GM18951 (cell line): ENCODE measurements around the gene CD6.

Source experiments
- POLR2A ChIP-seq: IDR thresholded peaks from 4 replicates; pipeline ENCODE4 v1.6.1; 2011; ENCODE audit warnings: mild to moderate bottlenecking; ENCODE audit not compliant: insufficient read length, insufficient read depth; ENCODE audit errors: extremely low read depth
- in situ Hi-C: fragments of 300-500 bp; cut with MboI; formaldehyde crosslinking; loops from one replicate; pipeline ENCODE4 v1.12.0; 2022; ENCODE audit warnings: low sequenced_read_pairs, mixed read lengths, inconsistent platforms; ENCODE audit not compliant: unreplicated experiment

Gene CD6

GRCh38 chr11:60974726-60975125, 3.2 kb downstream of the CD6 start:
- in situ Hi-C loops, result no loop called here

GRCh38 chr11:60977224-60977623, 5.7 kb downstream of the CD6 start:
- no peak for TF ChIP-seq POLR2A
- in situ Hi-C loops, result no loop called here

More at GRCh38 chr11:60974726-60975125, 3.2 kb downstream of the CD6 start:
- TF ChIP-seq POLR2A, result no peak

- in situ Hi-C loops, result no loop called here
- no peak for TF ChIP-seq POLR2A
Observed at GRCh38 chr11:60977836-60978235, 6.4 kb downstream of the CD6 start.

GRCh38 chr11:60978546-60979380, 7.3 kb downstream of the CD6 start:
- no peak for TF ChIP-seq POLR2A
- in situ Hi-C loops, result no loop called here

GRCh38 chr11:60981515-60981914, 10.0 kb downstream of the CD6 start:
- in situ Hi-C loops, result no loop called here
- no peak for TF ChIP-seq POLR2A

- TF ChIP-seq POLR2A, result no peak
- in situ Hi-C loops, result no loop called here
Observed at GRCh38 chr11:60982184-60982583, 10.7 kb downstream of the CD6 start.

- no peak for TF ChIP-seq POLR2A
- in situ Hi-C loops, result no loop called here
Observed at GRCh38 chr11:60984149-60984548, 12.7 kb downstream of the CD6 start.

- in situ Hi-C loops, result no loop called here
- no peak for TF ChIP-seq POLR2A
Observed at GRCh38 chr11:60984636-60985035, 13.2 kb downstream of the CD6 start.

- in situ Hi-C loops, result no loop called here
- no peak for TF ChIP-seq POLR2A
Observed at GRCh38 chr11:60985501-60985900, 14.0 kb downstream of the CD6 start.

- in situ Hi-C loops, result no loop called here
Observed at GRCh38 chr11:60985991-60986915, 14.8 kb downstream of the CD6 start.

GRCh38 chr11:60987577-60988277, 16.2 kb downstream of the CD6 start:
- in situ Hi-C loops, result no loop called here

More at GRCh38 chr11:60985991-60986915, 14.8 kb downstream of the CD6 start:
- no peak for TF ChIP-seq POLR2A

GRCh38 chr11:60988658-60989057, 17.2 kb downstream of the CD6 start:
- in situ Hi-C loops, result no loop called here
- TF ChIP-seq POLR2A, result no peak

More at GRCh38 chr11:60987577-60988277, 16.2 kb downstream of the CD6 start:
- no peak for TF ChIP-seq POLR2A
